SK-N-SH (cell line): ENCODE measurements around the gene ITIH6. TPM values are rescaled to one million over a fixed set of nuclear protein-coding genes. Genes with fewer than 3 reads are reported as not detected.

Experiments
- CTCF ChIA-PET: fragments of 300-600, 350-600 bp; formaldehyde crosslinking; extraction: SDS; loops from one replicate; lab custom pipeline; 2021; lab: Yijun Ruan, JAX
- POLR2A ChIA-PET: fragments of 350-600 bp; sonication (Branson Sonifier 250); formaldehyde crosslinking; extraction: SDS; loops from one replicate; lab custom pipeline; 2020; ENCODE audit warnings: antibody characterized with exemption, inconsistent platforms; lab: Yijun Ruan, JAX
- DNase-seq: peaks from one replicate; pipeline ENCODE4 v3.0.0; 2012
- H2AFZ ChIP-seq: fragments of 200-600 bp; sonication (generic); 2 replicates; pipeline ENCODE4 v1.8.1; 2016; ENCODE audit warnings: antibody characterized with exemption, mild to moderate bottlenecking, low read depth
- H3F3A ChIP-seq: fragments of 200-600 bp; sonication (generic); replicated peaks from 2 replicates; pipeline ENCODE3; 2016; ENCODE audit warnings: antibody characterized with exemption, mild to moderate bottlenecking; ENCODE audit not compliant: insufficient read depth
- H3K27ac ChIP-seq, 2 experiments: fragments of 200-500 bp in 1 of 2; fragments of 200-600 bp in 1 of 2; sonication (Bioruptor generic) in 1 of 2; sonication (generic), shearing (Covaris generic) in 1 of 2; 2 replicates each; pipeline versions ENCODE4 v1.5.1 to v1.6.1; 2014 to 2016; ENCODE audit warnings: low read depth in 2 of 2, inconsistent platforms in 1 of 2, low read length in 1 of 2, mild to moderate bottlenecking in 1 of 2, mixed read lengths in 1 of 2
- H3K27me3 ChIP-seq: fragments of 200-600 bp; sonication (generic), shearing (Covaris generic); 2 replicates; pipeline ENCODE4 v1.6.1; 2016; ENCODE audit warnings: mixed run types; ENCODE audit not compliant: insufficient read depth
- H3K36me3 ChIP-seq, 2 experiments: fragments of 200-500 bp in 1 of 2; fragments of 200-600 bp in 1 of 2; sonication (Bioruptor generic) in 1 of 2; sonication (generic) in 1 of 2; replicated peaks in 1 of 2; 2 replicates each; pipeline versions ENCODE3 to v1.5.1; 2014 to 2016; ENCODE audit warnings: low read length in 1 of 2, mild to moderate bottlenecking in 1 of 2; ENCODE audit not compliant: insufficient read depth in 2 of 2, control insufficient read depth in 1 of 2
- H3K4me1 ChIP-seq, 2 experiments: fragments of 200-500 bp in 1 of 2; fragments of 200-600 bp in 1 of 2; sonication (Bioruptor generic) in 1 of 2; sonication (generic), shearing (Covaris generic) in 1 of 2; 2 replicates each; pipeline versions ENCODE4 v1.5.1 to v1.6.1; 2014 to 2016; ENCODE audit warnings: low read depth in 1 of 2, low read length in 1 of 2, mixed run types in 1 of 2; ENCODE audit not compliant: insufficient read depth in 2 of 2, control insufficient read depth in 1 of 2
- H3K4me2 ChIP-seq: fragments of 200-600 bp; sonication (generic), shearing (Covaris generic); 2 replicates; pipeline ENCODE4 v1.6.1; 2017; ENCODE audit warnings: mixed run types
- H3K4me3 ChIP-seq, 2 experiments: fragments of 200-500 bp in 1 of 2; fragments of 200-600 bp in 1 of 2; sonication (Bioruptor generic) in 1 of 2; sonication (generic), shearing (Covaris generic) in 1 of 2; 2 replicates each; pipeline versions ENCODE4 v1.5.1 to v1.8.1; 2014 to 2016; ENCODE audit warnings: low read depth in 2 of 2, inconsistent platforms in 1 of 2, low read length in 1 of 2, mild to moderate bottlenecking in 1 of 2, mixed read lengths in 1 of 2, moderate library complexity in 1 of 2
- H3K79me2 ChIP-seq: fragments of 200-600 bp; sonication (generic); 2 replicates; pipeline ENCODE4 v1.8.1; 2017; ENCODE audit warnings: mild to moderate bottlenecking; ENCODE audit not compliant: insufficient read depth
- H3K9ac ChIP-seq: fragments of 200-600 bp; sonication (generic); 2 replicates; pipeline ENCODE4 v1.6.1; 2017; ENCODE audit warnings: mixed run types
- H3K9me2 ChIP-seq: fragments of 200-600 bp; sonication (generic); 2 replicates; pipeline ENCODE4 v1.6.1; 2017; ENCODE audit warnings: mixed run types
- H3K9me3 ChIP-seq: fragments of 200-600 bp; sonication (generic); 2 replicates; pipeline ENCODE4 v1.6.1; 2017; ENCODE audit warnings: mixed run types, mild to moderate bottlenecking, moderate library complexity
- H4K20me1 ChIP-seq: fragments of 200-600 bp; sonication (generic); 2 replicates; pipeline ENCODE4 v1.6.1; 2017; ENCODE audit warnings: mild to moderate bottlenecking, mixed run types; ENCODE audit not compliant: insufficient read depth
- CTCF ChIP-seq: fragments of 200-600 bp; sonication (generic); IDR thresholded peaks from 2 replicates; pipeline ENCODE4 v1.6.1; 2017; ENCODE audit warnings: antibody characterized with exemption, mild to moderate bottlenecking, moderate library complexity
- ELF1 ChIP-seq: IDR thresholded peaks from 2 replicates; pipeline ENCODE4 v1.4.0; 2012
- EZH2phosphoT487 ChIP-seq: fragments of 200-600 bp; sonication (generic); IDR thresholded peaks from 2 replicates; pipeline ENCODE4 v1.6.1; 2017; ENCODE audit warnings: low read depth, mixed run types, mild to moderate bottlenecking, antibody characterized with exemption, moderate library complexity, borderline replicate concordance
- FOXJ3 ChIP-seq: sonication (generic); formaldehyde crosslinking; IDR thresholded peaks from 2 replicates; pipeline ENCODE4 v1.5.1; 2020; ENCODE audit warnings: mild to moderate bottlenecking, missing genetic modification reagents
- GATA2 ChIP-seq: sonication (generic); formaldehyde crosslinking; IDR thresholded peaks from 2 replicates; pipeline ENCODE4 v1.5.0; 2020; ENCODE audit warnings: mild to moderate bottlenecking, missing genetic modification reagents
- IRF3 ChIP-seq: fragments of 150-350 bp; IDR thresholded peaks from 2 replicates; pipeline ENCODE4 v1.6.1; 2016; ENCODE audit warnings: mild to moderate bottlenecking, low read depth, low read length
- NRF1 ChIP-seq: IDR thresholded peaks from 2 replicates; pipeline ENCODE4 v1.6.1; 2012; ENCODE audit warnings: low read depth, mild to moderate bottlenecking, low read length
- RAD21 ChIP-seq: IDR thresholded peaks from 2 replicates; pipeline ENCODE4 v1.6.1; 2012; ENCODE audit warnings: mild to moderate bottlenecking, low read length
- REST ChIP-seq: IDR thresholded peaks from 2 replicates; pipeline ENCODE4 v1.6.1; 2012; ENCODE audit warnings: mild to moderate bottlenecking, low read depth, low read length, moderate library complexity
- SIN3A ChIP-seq: IDR thresholded peaks from 2 replicates; pipeline ENCODE4 v1.6.1; 2012; ENCODE audit warnings: low read depth, mild to moderate bottlenecking, low read length, moderate library complexity, borderline replicate concordance
- SMC3 ChIP-seq: IDR thresholded peaks from 2 replicates; pipeline ENCODE4 v1.6.1; 2012; ENCODE audit warnings: low read depth, low read length, improper control_type of control experiment
- TAF1 ChIP-seq: IDR thresholded peaks from 2 replicates; pipeline ENCODE4 v1.6.1; 2012; ENCODE audit warnings: low read depth, mild to moderate bottlenecking, low read length, moderate library complexity, borderline replicate concordance
- USF2 ChIP-seq: fragments of 150-350 bp; IDR thresholded peaks from 2 replicates; pipeline ENCODE4 v1.6.1; 2017; ENCODE audit warnings: antibody characterized with exemption, low read length, low read depth, borderline replicate concordance
- YY1 ChIP-seq: IDR thresholded peaks from 2 replicates; pipeline ENCODE4 v1.4.0; 2012; ENCODE audit warnings: low read depth, mild to moderate bottlenecking
- WGBS: methylation state at CpG from one replicate; pipeline ENCODE4 v1.1.6; 2017; ENCODE audit warnings: low lambda C conversion rate; 5-methylcytosine and 5-hydroxymethylcytosine counted together
- polyA plus RNA-seq, 3 experiments: library from polyadenylated mRNA; depleted of rRNA; stranded (reverse); fragments of >200 nt; gene quantifications; 2 replicates each; pipeline ENCODE4 v1.2.3, GENCODE V29; 2012

ITIH6 gene
- polyA plus RNA-seq, 1 of the 3 experiments (the other 2 are of a cell fraction): not detected

GRCh38 chrX:54825716-54826438, 27.8 kb upstream of the ITIH6 start:
- no peak overlapping the region for H2AFZ ChIP-seq
- H3K4me3 ChIP-seq: no peak overlapping the region
- no peaks in the 10 kb centered on the region for H3K9me3 ChIP-seq
- no peaks in the 10 kb centered on the region for H3K4me1 ChIP-seq
- ChIA-PET CTCF (no interaction called here), POLR2A (no interaction called here)
- WGBS: 19% methylated on average over 7 of the region's 8 CpGs
- no peaks in the 10 kb centered on the region for H3F3A ChIP-seq
- H3K4me2 ChIP-seq: no peak overlapping the region
- H3K27ac ChIP-seq: no peak overlapping the region
- no peaks in the 10 kb centered on the region for H3K27me3 ChIP-seq
- TF ChIP-seq REST (no peak), NRF1 (no peak), CTCF (no peak), SMC3 (no peak), IRF3 (no peak), YY1 (no peak), TAF1 (no peak), SIN3A (no peak)
- no peak for DNase-seq
- H3K36me3 ChIP-seq: no peaks in the 10 kb centered on the region
- no peaks in the 10 kb centered on the region for H3K9me2 ChIP-seq
- no peak overlapping the region for H3K9ac ChIP-seq
- no peaks in the 10 kb centered on the region for H3K79me2 ChIP-seq
- H4K20me1 ChIP-seq: no peaks in the 10 kb centered on the region

- ChIA-PET CTCF (no interaction called here), POLR2A (no interaction called here)
- Histone ChIP-seq H3K9ac (no peak overlapping the region), H4K20me1 (no peaks in the 10 kb centered on the region), H3K4me1 (no peaks in the 10 kb centered on the region), H3K36me3 (no peaks in the 10 kb centered on the region), H3F3A (no peaks in the 10 kb centered on the region), H3K9me3 (no peaks in the 10 kb centered on the region), H2AFZ (no peak overlapping the region), H3K4me3 (no peak overlapping the region), H3K27ac (no peak overlapping the region), H3K79me2 (no peaks in the 10 kb centered on the region), H3K9me2 (no peaks in the 10 kb centered on the region), H3K4me2 (no peak overlapping the region), H3K27me3 (no peaks in the 10 kb centered on the region)
- WGBS: 43% methylated on average over 8 of the region's 8 CpGs
- no peak for DNase-seq
- TF ChIP-seq ELF1: no peak
- no peak for TF ChIP-seq EZH2phosphoT487
- TF ChIP-seq SMC3: no peak
- no peak for TF ChIP-seq USF2
- TF ChIP-seq FOXJ3 (CRISPR knock-in tag): no peak
- TF ChIP-seq TAF1: no peak
- no peak for TF ChIP-seq RAD21
- TF ChIP-seq REST: no peak
- no peak for TF ChIP-seq GATA2
Observed at GRCh38 chrX:54824722-54825121, 26.7 kb upstream of the ITIH6 start.
